GM12878 (cell line): ENCODE results near the gene MAPKAP1. TPM values are rescaled to one million over a fixed set of nuclear protein-coding genes. Genes with fewer than 3 reads are reported as not detected.

ENCODE experiments used
- ATAC-seq: fragments of 200-7000 bp; cut with Tn5 transposase; 3 replicates; pipeline ENCODE4 v1.9.1; 2020; ENCODE audit warnings: mild to moderate bottlenecking, moderate library complexity
- BruUV-seq: library from RNA; stranded (reverse); fragments of 400-500 nt; replicated peaks from 2 replicates; lab custom pipeline; 2021; lab: Mats Ljungman, UMichigan
- CTCF ChIA-PET: fragments of 300-600 bp; sonication (Branson Sonifier 250); formaldehyde crosslinking; extraction: SDS; loops from one replicate; lab custom pipeline; 2021; ENCODE audit warnings: inconsistent platforms; lab: Yijun Ruan, JAX
- POLR2A ChIA-PET: fragments of 350-600 bp; formaldehyde crosslinking; extraction: SDS; loops from one replicate; lab custom pipeline; 2021; ENCODE audit warnings: inconsistent platforms; lab: Charles Lee
- RAD21 ChIA-PET: fragments of 300-600 bp; sonication (Branson Sonifier 250); formaldehyde crosslinking; loops from one replicate; lab custom pipeline; 2023; ENCODE audit warnings: antibody characterized with exemption; ENCODE audit not compliant: unreplicated experiment; lab: Charles Lee
- SMC1A ChIA-PET: fragments of 300-600 bp; sonication (Branson Sonifier 250); formaldehyde crosslinking; loops from one replicate; lab custom pipeline; 2023; ENCODE audit not compliant: unreplicated experiment, uncharacterized antibody; lab: Charles Lee
- DNase-seq: peaks from one replicate; pipeline ENCODE4 v3.0.0-alpha.2; 2011; ENCODE audit warnings: low read depth, low spot score
- FAIRE-seq: peaks from 3 replicates; lab custom pipeline; 2011; peaks lifted over from hg19 to GRCh38; lab: Jason Lieb, UNC
- H2AFZ ChIP-seq: 2 replicates; pipeline ENCODE4 v1.6.0; 2011; ENCODE audit warnings: low read depth, low read length, control low read depth; ENCODE audit not compliant: control insufficient read depth
- H3K27ac ChIP-seq: 2 replicates; pipeline ENCODE4 v1.5.1; 2011; ENCODE audit warnings: control low read depth; ENCODE audit not compliant: control insufficient read depth, insufficient read depth
- H3K27me3 ChIP-seq, 2 experiments: replicated peaks in 1 of 2; 2 replicates each; pipeline versions ENCODE4 v1.6.0 to v1.6.1; 2011; ENCODE audit warnings: low read length in 1 of 2; ENCODE audit not compliant: control insufficient read depth in 2 of 2, insufficient read depth in 2 of 2
- H3K36me3 ChIP-seq, 2 experiments: 2 replicates each; pipeline ENCODE4 v1.5.1; 2011; ENCODE audit warnings: low read length in 1 of 2; ENCODE audit not compliant: control insufficient read depth in 2 of 2, insufficient read depth in 2 of 2
- H3K4me1 ChIP-seq: 2 replicates; pipeline ENCODE4 v1.6.1; 2011; ENCODE audit warnings: mild to moderate bottlenecking, low read length, moderate library complexity, mixed read lengths; ENCODE audit not compliant: control insufficient read depth, insufficient read depth
- H3K4me2 ChIP-seq: 2 replicates; pipeline ENCODE4 v1.6.0; 2011; ENCODE audit warnings: control low read depth; ENCODE audit not compliant: control insufficient read depth, insufficient read depth
- H3K4me3 ChIP-seq: fragments of 200-600 bp; sonication (generic); 2 replicates; pipeline ENCODE4 v1.5.1; 2016
- H3K79me2 ChIP-seq: 2 replicates; pipeline ENCODE4 v1.6.0; 2011; ENCODE audit warnings: low read length; ENCODE audit not compliant: control insufficient read depth, insufficient read depth
- H3K9ac ChIP-seq: 2 replicates; pipeline ENCODE4 v1.8.0; 2011; ENCODE audit warnings: low read length, control low read depth, mixed read lengths; ENCODE audit not compliant: control insufficient read depth, insufficient read depth
- H3K9me3 ChIP-seq: replicated peaks from 3 replicates; pipeline ENCODE4 v1.5.1; 2011; ENCODE audit warnings: mild to moderate bottlenecking, low read length; ENCODE audit not compliant: control insufficient read depth, insufficient read depth
- H4K20me1 ChIP-seq: 2 replicates; pipeline ENCODE4 v1.6.0; 2011; ENCODE audit not compliant: control insufficient read depth, insufficient read depth
- ASH2L ChIP-seq: fragments of 300-600, 200-600 bp; sonication (generic); IDR thresholded peaks from 2 replicates; pipeline ENCODE4 v1.6.1; 2017; ENCODE audit warnings: low read depth, mild to moderate bottlenecking, borderline replicate concordance
- CEBPB ChIP-seq, 2 experiments: fragments of 150-350 bp in 1 of 2; IDR thresholded peaks; 2 replicates each; pipeline ENCODE4 v1.6.1; 2012 to 2014; ENCODE audit warnings: low read depth in 2 of 2, low read length in 2 of 2, borderline replicate concordance in 1 of 2, inconsistent platforms in 1 of 2
- GABPA ChIP-seq: IDR thresholded peaks from 2 replicates; pipeline ENCODE4 v1.6.1; 2014; ENCODE audit warnings: antibody characterized with exemption, low read depth, mild to moderate bottlenecking, inconsistent platforms
- JUND ChIP-seq: IDR thresholded peaks from 2 replicates; pipeline ENCODE4 v1.6.1; 2012; ENCODE audit warnings: low read depth, mild to moderate bottlenecking, low read length, improper control_type of control experiment, moderate library complexity
- POLR2A ChIP-seq: IDR thresholded peaks from 2 replicates; pipeline ENCODE4 v1.6.1; 2011; ENCODE audit warnings: low read depth, mild to moderate bottlenecking, low read length
- RCOR1 ChIP-seq: conservative IDR thresholded peaks from 2 replicates; pipeline ENCODE4 v1.6.1; 2012; ENCODE audit warnings: low read depth, low read length, improper control_type of control experiment
- SMAD5 ChIP-seq: IDR thresholded peaks from 2 replicates; pipeline ENCODE4 v1.6.1; 2016; ENCODE audit warnings: antibody characterized with exemption, low read depth
- TARDBP ChIP-seq: IDR thresholded peaks from 2 replicates; pipeline ENCODE4 v1.6.1; 2016; ENCODE audit warnings: borderline replicate concordance
- ZBTB33 ChIP-seq: fragments of 450-650 bp; IDR thresholded peaks from 2 replicates; pipeline ENCODE4 v1.6.1; 2017; ENCODE audit warnings: mild to moderate bottlenecking
- ZBTB4 ChIP-seq: fragments of 450-650 bp; formaldehyde crosslinking; IDR thresholded peaks from 2 replicates; pipeline ENCODE4 v1.4.0; 2022; ENCODE audit warnings: mild to moderate bottlenecking, moderate library complexity
- ZNF274 ChIP-seq: IDR thresholded peaks from one replicate; pipeline ENCODE4 v1.8.0; 2011; ENCODE audit not compliant: insufficient read length, insufficient read depth
- ZNF592 ChIP-seq: fragments of 450-650 bp; IDR thresholded peaks from 2 replicates; pipeline ENCODE4 v1.6.1; 2017; ENCODE audit warnings: mild to moderate bottlenecking, moderate library complexity
- WGBS: methylation state at CpG from one replicate; pipeline ENCODE4 v1.1.6; 2016; ENCODE audit warnings: low lambda C conversion rate; ENCODE audit not compliant: insufficient replicate concordance, insufficient coverage; ENCODE audit errors: missing lambda C conversion rate; 5-methylcytosine and 5-hydroxymethylcytosine counted together
- in situ Hi-C: fragments of 300-500 bp; cut with MboI; formaldehyde crosslinking; loops from 9 replicates; pipeline ENCODE4 v1.14.3; 2018; ENCODE audit warnings: mixed read lengths
- intact Hi-C: fragments of 100-400 bp; cut with micrococcal nuclease; formaldehyde crosslinking; loops from one replicate; pipeline ENCODE4 v1.14.2; 2022; ENCODE audit not compliant: unreplicated experiment
- polyA plus RNA-seq, 11 experiments: library from polyadenylated mRNA; depleted of rRNA in 4 of 11; unstranded in 6 of 11; stranded (reverse) in 5 of 11; fragments of >200 nt; fragmentation: Nextera tagmentation in 4 of 11; fragmentation: Illumina TruSeq in 1 of 11; extraction: Ambion mirVana in 4 of 11; extraction: Trizol in 1 of 11; gene quantifications; 1 replicate in 1 of 11; 2 replicates in 10 of 11; pipeline versions ENCODE4 v1.2.1 to v1.2.3, GENCODE V29; 2011 to 2016; ENCODE audit warnings: inconsistent platforms in 2 of 11, missing spikeins in 2 of 11, low read depth in 1 of 11
- total RNA-seq, 4 experiments: library from RNA; depleted of rRNA in 3 of 4; stranded (reverse); fragments of >200 nt in 3 of 4; fragmentation: Illumina TruSeq in 1 of 4; extraction: Trizol in 1 of 4; gene quantifications; 2 replicates each; pipeline versions ENCODE4 v1.2.1 to v1.2.3, GENCODE V29; 2013 to 2021

Gene MAPKAP1
- total and polyA plus RNA-seq, 10 of the 15 experiments (the other 5 are each of a cell fraction or from before 2014, with no cell fraction given): 5.1 to 188 (median 105) TPM

GRCh38 chr9:125412166-125412565, 294.8 kb downstream of the MAPKAP1 start:
- ChIA-PET RAD21 (interaction anchor here (0.7 to 1.4 kb wide), 4 partner anchors 215 to 1079 kb away, joined by 3 to 4 read pairs (median 3); no protein-coding TSS in a partner anchor), CTCF (interaction anchor here (0.5 to 0.9 kb wide), 3 partner anchors 12 to 322 kb away, joined by 3 to 4 read pairs (median 3); no protein-coding TSS in a partner anchor), SMC1A (interaction anchor here (0.8 to 1.9 kb wide), 3 partner anchors 15 to 122 kb away, joined by 3 to 4 read pairs (median 3); no protein-coding TSS in a partner anchor), POLR2A (no interaction called here)
- Histone ChIP-seq H4K20me1 (no peaks in the 10 kb centered on the region; the same call in 1 of the 2 replicates), H3K4me1 (peaks cover 10% of the 10 kb centered on the region), H3K79me2 (no peaks in the 10 kb centered on the region), H3K36me3 (no peaks in the 10 kb centered on the region), H3K9ac (no peak overlapping the region), H3K4me3 (no peak overlapping the region), H3K27me3 (no peaks in the 10 kb centered on the region), H3K9me3 (no peaks in the 10 kb centered on the region; the same call in 2 of the 3 replicates), H3K4me2 (no peak overlapping the region), H2AFZ (no peak overlapping the region), H3K27ac (no peak overlapping the region)
- intact Hi-C loops (no loop called here), in situ Hi-C loops (no loop called here)
- no TSS peak for BruUV-seq
- DNase-seq (no peak), ATAC-seq (no peak), FAIRE-seq (no peak)
- TF ChIP-seq ZBTB4 (CRISPR knock-in tag): no peak
- no peak for TF ChIP-seq JUND
- no peak for TF ChIP-seq ZBTB33
- no peak for TF ChIP-seq RCOR1
- no peak for TF ChIP-seq SMAD5
- no peak for TF ChIP-seq ZNF592
- TF ChIP-seq POLR2A: no peak
- TF ChIP-seq TARDBP: no peak
- TF ChIP-seq ZNF274: no peak
- no peak for TF ChIP-seq GABPA
- no peak for TF ChIP-seq ASH2L
- TF ChIP-seq CEBPB (IDR thresholded peaks at IDR 0.05; ENCODE audit: borderline replicate concordance in 1 of 2, low read depth in 2 of 2, low read length in 2 of 2): no peak
- WGBS: 88% methylated on average over 10 of the region's 10 CpGs
